IPS-18a (cell line): ENCODE results near the gene TMEM82.

ENCODE experiments used
- H3K27ac ChIP-seq: one replicate; pipeline ENCODE4 v1.5.1; 2013; ENCODE audit warnings: low read length
- H3K27me3 ChIP-seq: one replicate; pipeline ENCODE4 v1.6.1; 2013; ENCODE audit warnings: mild to moderate bottlenecking, low read length; ENCODE audit not compliant: control insufficient read depth, insufficient read depth
- H3K36me3 ChIP-seq: one replicate; pipeline ENCODE4 v1.6.1; 2013; ENCODE audit warnings: low read depth, low read length; ENCODE audit not compliant: control insufficient read depth
- H3K4me1 ChIP-seq: one replicate; pipeline ENCODE4 v1.6.1; 2013; ENCODE audit warnings: low read depth, low read length; ENCODE audit not compliant: control insufficient read depth
- H3K4me3 ChIP-seq: one replicate; pipeline ENCODE4 v1.5.1; 2013; ENCODE audit warnings: low read length
- H3K9ac ChIP-seq: one replicate; pipeline ENCODE4 v1.6.1; 2013; ENCODE audit warnings: mild to moderate bottlenecking, low read length, moderate library complexity
- H3K9me3 ChIP-seq: one replicate; pipeline ENCODE4 v1.6.1; 2013; ENCODE audit warnings: low read depth, low read length; ENCODE audit not compliant: control insufficient read depth

Gene TMEM82

GRCh38 chr1:15731735-15732685, 10.3 kb upstream of the TMEM82 start:
- Histone ChIP-seq H3K36me3 (peaks cover 38% of the 10 kb centered on the region), H3K4me1 (no peaks in the 10 kb centered on the region), H3K9me3 (no peaks in the 10 kb centered on the region), H3K27me3 (no peaks in the 10 kb centered on the region), H3K9ac (no peak overlapping the region), H3K27ac (no peak overlapping the region), H3K4me3 (no peak overlapping the region)

GRCh38 chr1:15732686-15733081, 9.6 kb upstream of the TMEM82 start:
- H3K27ac ChIP-seq, result no peak overlapping the region
- H3K27me3 ChIP-seq, result no peaks in the 10 kb centered on the region
- peaks cover 31% of the 10 kb centered on the region for H3K36me3 ChIP-seq
- H3K9me3 ChIP-seq, result no peaks in the 10 kb centered on the region
- no peak overlapping the region for H3K9ac ChIP-seq
- no peak overlapping the region for H3K4me3 ChIP-seq
- no peaks in the 10 kb centered on the region for H3K4me1 ChIP-seq

GRCh38 chr1:15733218-15733725, 9.0 kb upstream of the TMEM82 start:
- no peaks in the 10 kb centered on the region for H3K4me1 ChIP-seq
- H3K27ac ChIP-seq, result no peak overlapping the region
- H3K4me3 ChIP-seq, result no peak overlapping the region
- no peaks in the 10 kb centered on the region for H3K9me3 ChIP-seq
- peaks cover 25% of the 10 kb centered on the region for H3K36me3 ChIP-seq
- no peak overlapping the region for H3K9ac ChIP-seq
- no peaks in the 10 kb centered on the region for H3K27me3 ChIP-seq

GRCh38 chr1:15733726-15734226, 8.5 kb upstream of the TMEM82 start:
- Histone ChIP-seq H3K27me3 (no peaks in the 10 kb centered on the region), H3K36me3 (peaks cover 23% of the 10 kb centered on the region), H3K9me3 (no peaks in the 10 kb centered on the region), H3K4me1 (no peaks in the 10 kb centered on the region), H3K9ac (no peak overlapping the region), H3K27ac (no peak overlapping the region), H3K4me3 (no peak overlapping the region)

- Histone ChIP-seq H3K27me3 (no peaks in the 10 kb centered on the region), H3K27ac (no peak overlapping the region), H3K9me3 (no peaks in the 10 kb centered on the region), H3K4me3 (no peak overlapping the region), H3K9ac (no peak overlapping the region), H3K36me3 (peaks cover 23% of the 10 kb centered on the region), H3K4me1 (no peaks in the 10 kb centered on the region)
Measured at GRCh38 chr1:15734296-15734695, 8.0 kb upstream of the TMEM82 start.

GRCh38 chr1:15734901-15735300, 7.4 kb upstream of the TMEM82 start:
- Histone ChIP-seq H3K9ac (no peak overlapping the region), H3K4me1 (no peaks in the 10 kb centered on the region), H3K36me3 (peaks cover 19% of the 10 kb centered on the region), H3K9me3 (no peaks in the 10 kb centered on the region), H3K27me3 (no peaks in the 10 kb centered on the region), H3K27ac (no peak overlapping the region), H3K4me3 (no peak overlapping the region)

GRCh38 chr1:15735304-15736037, 6.8 kb upstream of the TMEM82 start:
- no peaks in the 10 kb centered on the region for H3K4me1 ChIP-seq
- no peaks in the 10 kb centered on the region for H3K9me3 ChIP-seq
- peaks cover 19% of the 10 kb centered on the region for H3K36me3 ChIP-seq
- H3K27ac ChIP-seq, result no peak overlapping the region
- no peak overlapping the region for H3K4me3 ChIP-seq
- no peak overlapping the region for H3K9ac ChIP-seq
- no peaks in the 10 kb centered on the region for H3K27me3 ChIP-seq

- Histone ChIP-seq H3K27me3 (no peaks in the 10 kb centered on the region), H3K4me1 (no peaks in the 10 kb centered on the region)
Measured at GRCh38 chr1:15736038-15736891, 6.0 kb upstream of the TMEM82 start, which contains the start of gene SLC25A34. SLC25A34 (plus strand) TSS chr1:15736258; CDS start chr1:15736486, 228 bp downstream.

GRCh38 chr1:15736892-15737261, 5.4 kb upstream of the TMEM82 start:
- peaks cover 3% of the 10 kb centered on the region for H3K4me1 ChIP-seq
- H3K9me3 ChIP-seq, result no peaks in the 10 kb centered on the region
- no peak overlapping the region for H3K9ac ChIP-seq
- H3K4me3 ChIP-seq, result no peak overlapping the region
- no peak overlapping the region for H3K27ac ChIP-seq
- H3K36me3 ChIP-seq, result peaks cover 12% of the 10 kb centered on the region
- no peaks in the 10 kb centered on the region for H3K27me3 ChIP-seq

More at GRCh38 chr1:15736038-15736891, 6.0 kb upstream of the TMEM82 start, which contains the start of gene SLC25A34:
- H3K9ac ChIP-seq, result no peak within 1 kb of the TSS
- no peaks in the 10 kb centered on the region for H3K9me3 ChIP-seq
- H3K27ac ChIP-seq, result no peak within 1 kb of the TSS
- H3K4me3 ChIP-seq, result no peak within 1 kb of the TSS
- peaks cover 12% of the 10 kb centered on the region for H3K36me3 ChIP-seq

- Histone ChIP-seq H3K4me1 (peaks cover 3% of the 10 kb centered on the region), H3K27me3 (no peaks in the 10 kb centered on the region), H3K36me3 (peaks cover 12% of the 10 kb centered on the region), H3K4me3 (no peak overlapping the region), H3K9ac (no peak overlapping the region), H3K9me3 (no peaks in the 10 kb centered on the region), H3K27ac (no peak overlapping the region)
Measured at GRCh38 chr1:15737324-15738319, 4.7 kb upstream of the TMEM82 start.
